ENCODE data around the gene PPFIA2. TPM values are rescaled to one million over a fixed set of nuclear protein-coding genes. Genes with fewer than 3 reads are reported as not detected.
"Not testable (repeated sequence)": the region's sequence is repeated elsewhere in the genome, so short reads cannot be mapped to it uniquely, and the experiment has no call there.

Gene PPFIA2
- polyA plus RNA-seq, 3 donors from 2014 or later, result not detected

- H3K27me3 Mint-ChIP-seq (ENCODE audit: low read depth in 3 of 3), result no peaks in the 10 kb centered on the region
- no peaks in the 10 kb centered on the region for H3K9me3 Mint-ChIP-seq
- H3K27ac Mint-ChIP-seq, result no peak overlapping the region
- DNase-seq, result no peak
- no peak overlapping the region for H3K4me3 Mint-ChIP-seq
- no peaks in the 10 kb centered on the region for H3K36me3 Mint-ChIP-seq
- H3K4me1 Mint-ChIP-seq, result no peaks in the 10 kb centered on the region
These were observed 131.6 kb downstream of the PPFIA2 start for GRCh38 chr12:81627336-81628189.

GRCh38 chr12:81626406-81626805 lies 132.7 kb downstream of the PPFIA2 start:
- Mint-ChIP-seq H3K4me1 (no peaks in the 10 kb centered on the region), H3K4me3 (no peak overlapping the region), H3K27me3 (ENCODE audit: low read depth in 3 of 3) (no peaks in the 10 kb centered on the region), H3K36me3 (no peaks in the 10 kb centered on the region), H3K9me3 (no peaks in the 10 kb centered on the region), H3K27ac (no peak overlapping the region)
- DNase-seq, result no peak

- H3K36me3 Mint-ChIP-seq, result no peaks in the 10 kb centered on the region
- no peaks in the 10 kb centered on the region for H3K9me3 Mint-ChIP-seq
- no peak overlapping the region for H3K27ac Mint-ChIP-seq
- H3K4me1 Mint-ChIP-seq, result no peaks in the 10 kb centered on the region
- H3K27me3 Mint-ChIP-seq (ENCODE audit: low read depth in 3 of 3), result no peaks in the 10 kb centered on the region
- no peak for DNase-seq
- no peak overlapping the region for H3K4me3 Mint-ChIP-seq
These were observed 141.2 kb downstream of the PPFIA2 start for GRCh38 chr12:81617915-81618314.

- H3K27me3 Mint-ChIP-seq (ENCODE audit: low read depth in 3 of 3), result no peaks in the 10 kb centered on the region
- no peaks in the 10 kb centered on the region for H3K4me1 Mint-ChIP-seq
These were observed 144.0 kb downstream of the PPFIA2 start for GRCh38 chr12:81615026-81615588.

GRCh38 chr12:81610955-81611889 lies 147.9 kb downstream of the PPFIA2 start:
- Mint-ChIP-seq H3K4me1 (no peaks in the 10 kb centered on the region), H3K9me3 (peaks cover 0 to 5% (median 0%) of the 10 kb centered on the region in 6 donors), H3K36me3 (no peaks in the 10 kb centered on the region), H3K27ac (no peak overlapping the region), H3K27me3 (ENCODE audit: low read depth in 3 of 3) (peaks cover 0 to 4% (median 0%) of the 10 kb centered on the region in 3 donors), H3K4me3 (no peak overlapping the region)
- no peak for DNase-seq

More at GRCh38 chr12:81615026-81615588, 144.0 kb downstream of the PPFIA2 start:
- Mint-ChIP-seq H3K4me3 (no peak overlapping the region), H3K27ac (no peak overlapping the region), H3K9me3 (peaks cover 0 to 5% (median 0%) of the 10 kb centered on the region in 6 donors), H3K36me3 (no peaks in the 10 kb centered on the region)
- DNase-seq, result no peak

- no peak overlapping the region for H3K27ac Mint-ChIP-seq
- no peak for DNase-seq
- no peaks in the 10 kb centered on the region for H3K36me3 Mint-ChIP-seq
- peaks cover 0 to 1% (median 0%) of the 10 kb centered on the region in 3 donors for H3K27me3 Mint-ChIP-seq (ENCODE audit: low read depth in 3 of 3)
- no peaks in the 10 kb centered on the region for H3K4me1 Mint-ChIP-seq
- no peak overlapping the region for H3K4me3 Mint-ChIP-seq
- H3K9me3 Mint-ChIP-seq, result peaks cover 0 to 4% (median 0%) of the 10 kb centered on the region in 6 donors
These were observed 161.1 kb downstream of the PPFIA2 start for GRCh38 chr12:81597928-81598604.

GRCh38 chr12:81596558-81596957 lies 162.6 kb downstream of the PPFIA2 start:
- Mint-ChIP-seq H3K27me3 (ENCODE audit: low read depth in 3 of 3) (peaks cover 0 to 1% (median 0%) of the 10 kb centered on the region in 3 donors), H3K4me3 (no peak overlapping the region)

GRCh38 chr12:81591256-81591655 lies 167.9 kb downstream of the PPFIA2 start:
- Mint-ChIP-seq H3K36me3 (peaks cover 0 to 6% (median 0%) of the 10 kb centered on the region in 3 donors), H3K4me3 (no peak overlapping the region), H3K27me3 (ENCODE audit: low read depth in 3 of 3) (no peaks in the 10 kb centered on the region), H3K27ac (no peak overlapping the region), H3K9me3 (peaks cover 4 to 23% (median 6%) of the 10 kb centered on the region in 6 donors), H3K4me1 (no peaks in the 10 kb centered on the region)
- no peak for DNase-seq

More at GRCh38 chr12:81596558-81596957, 162.6 kb downstream of the PPFIA2 start:
- Mint-ChIP-seq H3K36me3 (no peaks in the 10 kb centered on the region), H3K27ac (no peak overlapping the region), H3K4me1 (no peaks in the 10 kb centered on the region), H3K9me3 (peaks cover 0 to 15% (median 3%) of the 10 kb centered on the region in 6 donors)
- no peak for DNase-seq

- not testable (repeated sequence) for H3K4me3 Mint-ChIP-seq; H3K36me3 Mint-ChIP-seq; H3K4me1 Mint-ChIP-seq; H3K27ac Mint-ChIP-seq; DNase-seq; H3K27me3 Mint-ChIP-seq (ENCODE audit: low read depth in 3 of 3)
- peaks cover 4 to 23% (median 6%) of the 10 kb centered on the region in 6 donors for H3K9me3 Mint-ChIP-seq
These were observed 168.4 kb downstream of the PPFIA2 start for GRCh38 chr12:81590703-81591102.

GRCh38 chr12:81588235-81589008 lies 170.7 kb downstream of the PPFIA2 start:
- Mint-ChIP-seq H3K27ac (no peak overlapping the region), H3K36me3 (peaks cover 0 to 6% (median 0%) of the 10 kb centered on the region in 3 donors), H3K4me3 (no peak overlapping the region), H3K27me3 (ENCODE audit: low read depth in 3 of 3) (no peaks in the 10 kb centered on the region), H3K9me3 (peaks cover 4 to 20% (median 6%) of the 10 kb centered on the region in 6 donors), H3K4me1 (no peaks in the 10 kb centered on the region)
- DNase-seq, result no peak

GRCh38 chr12:81585787-81586186 lies 173.4 kb downstream of the PPFIA2 start:
- Mint-ChIP-seq H3K27me3 (ENCODE audit: low read depth in 3 of 3) (no peaks in the 10 kb centered on the region), H3K36me3 (peaks cover 0 to 3% (median 0%) of the 10 kb centered on the region in 3 donors), H3K4me3 (no peak overlapping the region), H3K27ac (no peak overlapping the region), H3K9me3 (peaks cover 0 to 5% (median 3%) of the 10 kb centered on the region in 6 donors), H3K4me1 (no peaks in the 10 kb centered on the region)
- DNase-seq, result no peak

- no peaks in the 10 kb centered on the region for H3K4me1 Mint-ChIP-seq
- H3K4me3 Mint-ChIP-seq, result no peak overlapping the region
- no peaks in the 10 kb centered on the region for H3K36me3 Mint-ChIP-seq
- H3K9me3 Mint-ChIP-seq, result peaks cover 0 to 9% (median 1%) of the 10 kb centered on the region in 6 donors
- peaks cover 0 to 2% (median 0%) of the 10 kb centered on the region in 3 donors for H3K27me3 Mint-ChIP-seq (ENCODE audit: low read depth in 3 of 3)
- H3K27ac Mint-ChIP-seq, result no peak overlapping the region
- no peak for DNase-seq
These were observed 185.9 kb downstream of the PPFIA2 start for GRCh38 chr12:81573228-81573627.
